NCI-H1694 (cell line): Measurements from ENCODE around the gene PLCL1.

ENCODE experiments used
- DNase-seq: peaks from one replicate; lab custom pipeline; 2025; lab: John Stamatoyannopoulos, UW

PLCL1 gene

GRCh38 chr2:197857476-197858107 is 53.2 kb downstream of the PLCL1 start:
- DNase-seq = no peak

GRCh38 chr2:197858607-197859140 is 54.3 kb downstream of the PLCL1 start:
- DNase-seq = no peak

GRCh38 chr2:197862246-197862955 is 58.0 kb downstream of the PLCL1 start:
- no peak for DNase-seq

- no peak for DNase-seq
Observed at GRCh38 chr2:197863744-197864143, 59.4 kb downstream of the PLCL1 start.

GRCh38 chr2:197866455-197866854 is 62.1 kb downstream of the PLCL1 start:
- no peak for DNase-seq

- DNase-seq = no peak
Observed at GRCh38 chr2:197867033-197867432, 62.6 kb downstream of the PLCL1 start.

- DNase-seq = no peak
Observed at GRCh38 chr2:197867624-197868023, 63.2 kb downstream of the PLCL1 start.

GRCh38 chr2:197868206-197868605 is 63.8 kb downstream of the PLCL1 start:
- DNase-seq = no peak

GRCh38 chr2:197869041-197869440 is 64.6 kb downstream of the PLCL1 start:
- DNase-seq = no peak

GRCh38 chr2:197869501-197870111 is 65.2 kb downstream of the PLCL1 start:
- no peak for DNase-seq

- no peak for DNase-seq
Observed at GRCh38 chr2:197870137-197870536, 65.7 kb downstream of the PLCL1 start.

GRCh38 chr2:197871780-197872456 is 67.5 kb downstream of the PLCL1 start:
- DNase-seq = no peak

- DNase-seq = peak; percentile 8
Observed at GRCh38 chr2:197873293-197873701, 68.9 kb downstream of the PLCL1 start.

- DNase-seq = no peak
Observed at GRCh38 chr2:197875763-197876162, 71.4 kb downstream of the PLCL1 start.

- no peak for DNase-seq
Observed at GRCh38 chr2:197876524-197876923, 72.1 kb downstream of the PLCL1 start.

GRCh38 chr2:197877038-197877437 is 72.6 kb downstream of the PLCL1 start:
- no peak for DNase-seq

GRCh38 chr2:197878792-197879191 is 74.4 kb downstream of the PLCL1 start:
- DNase-seq = no peak

- DNase-seq = no peak
Observed at GRCh38 chr2:197879812-197880408, 75.5 kb downstream of the PLCL1 start.

GRCh38 chr2:197883354-197884032 is 79.1 kb downstream of the PLCL1 start:
- no peak for DNase-seq

GRCh38 chr2:197884252-197884651 is 79.9 kb downstream of the PLCL1 start:
- DNase-seq = no peak

GRCh38 chr2:197885126-197885525 is 80.7 kb downstream of the PLCL1 start:
- DNase-seq = no peak

- no peak for DNase-seq
Observed at GRCh38 chr2:197885587-197885986, 81.2 kb downstream of the PLCL1 start.
